ENCODE measurements around the gene PPP1R11. TPM values are rescaled to one million over a fixed set of nuclear protein-coding genes. Genes with fewer than 3 reads are reported as not detected.

The PPP1R11 gene
- total RNA-seq, 4 donors from 2014 or later = 50.7 to 64.7 (median 60.2) TPM

- no peaks in the 10 kb centered on the region for H3K36me3 ChIP-seq
- no peak overlapping the region for H3K27ac ChIP-seq (replicated peaks in 1 of 4)
- H3K27me3 ChIP-seq = peaks cover 7 to 95% (median 35%) of the 10 kb centered on the region in 4 donors
- H3K9me3 ChIP-seq = no peaks in the 10 kb centered on the region
- 53% methylated on average over 1 of the region's 1 CpG for WGBS
- H3K4me3 ChIP-seq = no peak overlapping the region
- H3K4me1 ChIP-seq = peaks cover 15 to 19% (median 18%) of the 10 kb centered on the region in 4 donors
- TF ChIP-seq POLR2AphosphoS5 (IDR thresholded peaks at IDR 0.05) = no peak
- no peak for TF ChIP-seq POLR2A (IDR thresholded peaks at IDR 0.05; ENCODE audit: low read depth)
- TF ChIP-seq EP300 (IDR thresholded peaks at IDR 0.05) = no peak
- TF ChIP-seq CTCF (IDR thresholded peaks at IDR 0.05) = no peak
- no peak for DNase-seq (ENCODE audit: extremely low spot score)
- intact Hi-C loops (cut with DNase I) = no loop called here
Measured at GRCh38 chr6:30096829-30097228, 29.8 kb downstream of the PPP1R11 start.

- TF ChIP-seq POLR2AphosphoS5 (IDR thresholded peaks at IDR 0.05) (no peak), EP300 (IDR thresholded peaks at IDR 0.05) (no peak), POLR2A (IDR thresholded peaks at IDR 0.05; ENCODE audit: low read depth) (no peak), CTCF (IDR thresholded peaks at IDR 0.05) (no peak)
- peaks cover 27 to 32% (median 31%) of the 10 kb centered on the region in 4 donors for H3K4me1 ChIP-seq
- H3K9me3 ChIP-seq = no peaks in the 10 kb centered on the region
- no peak overlapping the region for H3K4me3 ChIP-seq
- no peak overlapping the region for H3K27ac ChIP-seq (replicated peaks in 1 of 4)
- 59% methylated on average over 4 of the region's 4 CpGs for WGBS
- peaks cover 7 to 82% (median 31%) of the 10 kb centered on the region in 4 donors for H3K27me3 ChIP-seq
- intact Hi-C loops (cut with DNase I) = no loop called here
- no peak for DNase-seq (ENCODE audit: extremely low spot score)
- H3K36me3 ChIP-seq = no peaks in the 10 kb centered on the region
Measured at GRCh38 chr6:30097902-30098768, 31.1 kb downstream of the PPP1R11 start.

DNA sequence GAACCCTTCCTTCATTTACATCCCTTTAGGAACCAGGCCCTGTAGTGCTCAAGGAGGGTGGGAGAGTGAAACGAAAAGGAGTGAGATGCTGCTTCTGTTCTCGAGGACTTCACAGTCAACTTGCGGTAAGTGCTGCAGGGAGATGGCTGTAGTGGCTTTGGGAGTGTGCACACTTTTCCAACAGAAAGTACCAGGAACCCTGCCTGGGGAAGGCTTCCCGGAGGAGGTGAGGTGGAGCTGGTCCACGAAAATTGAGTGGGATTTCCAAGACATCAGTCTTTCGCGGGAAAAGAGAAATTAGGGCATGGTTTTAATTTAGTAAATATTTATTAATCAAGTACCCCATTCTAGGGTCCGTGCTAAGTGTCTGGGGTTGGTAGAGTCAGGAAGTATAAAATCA is 33.2 kb downstream of the PPP1R11 start:
- peaks cover 7 to 64% (median 31%) of the 10 kb centered on the region in 4 donors for H3K27me3 ChIP-seq
- no peaks in the 10 kb centered on the region for H3K9me3 ChIP-seq
- peak overlapping the region in 1 of 4 donors; percentile 48 for H3K4me3 ChIP-seq
- TF ChIP-seq POLR2A (IDR thresholded peaks at IDR 0.05; ENCODE audit: low read depth) (no peak), POLR2AphosphoS5 (IDR thresholded peaks at IDR 0.05) (no peak), EP300 (IDR thresholded peaks at IDR 0.05) (no peak), CTCF (IDR thresholded peaks at IDR 0.05) (no peak)
- no peaks in the 10 kb centered on the region for H3K36me3 ChIP-seq
- no peak for DNase-seq (ENCODE audit: extremely low spot score)
- no peak overlapping the region for H3K27ac ChIP-seq (replicated peaks in 1 of 4)
- 38% methylated on average over 8 of the region's 8 CpGs for WGBS
- intact Hi-C loops (cut with DNase I) = loop anchor here (5.0 kb wide), 1 partner anchor 33 kb away; the partner anchor contains the start of gene PPP1R11
- peaks cover 32 to 40% (median 37%) of the 10 kb centered on the region in 4 donors for H3K4me1 ChIP-seq

- no peaks in the 10 kb centered on the region for H3K9me3 ChIP-seq
- H3K27ac ChIP-seq (replicated peaks in 1 of 4) = no peak overlapping the region
- intact Hi-C loops (cut with DNase I) = loop anchor here (5.0 kb wide), 1 partner anchor 34 kb away; the partner anchor contains the start of gene PPP1R11
- peaks cover 32 to 40% (median 37%) of the 10 kb centered on the region in 4 donors for H3K4me1 ChIP-seq
- peaks cover 7 to 60% (median 31%) of the 10 kb centered on the region in 4 donors for H3K27me3 ChIP-seq
- TF ChIP-seq CTCF (IDR thresholded peaks at IDR 0.05) = no peak
- TF ChIP-seq POLR2AphosphoS5 (IDR thresholded peaks at IDR 0.05) = peak; percentile 11 to 37
- no peak for DNase-seq (ENCODE audit: extremely low spot score)
- no peaks in the 10 kb centered on the region for H3K36me3 ChIP-seq
- H3K4me3 ChIP-seq = peak overlapping the region; percentile 48 to 64 (median 50)
- WGBS = 3% methylated on average over 24 of the region's 47 CpGs
Measured at GRCh38 chr6:30100585-30101443, 33.8 kb downstream of the PPP1R11 start.

Measured in esophagus muscularis mucosa (tissue), 4 donors.